Gastrocnemius medialis (tissue), 4 donors: ENCODE measurements around the gene PPP1CA. TPM values are rescaled to one million over a fixed set of nuclear protein-coding genes. Genes with fewer than 3 reads are reported as not detected.
A peak's percentile ranks its signal among the peaks of the same experiment; 100 is the strongest.

Experiments
- ATAC-seq, 2 donors: fragments of 150-250 bp; one replicate each; pipeline ENCODE4 v1.9.1; 2016
- DNase-seq, 2 donors: peaks; one replicate each; pipeline ENCODE4 v3.0.0-alpha.2; 2019
- H3K27ac ChIP-seq, 4 donors: fragments of 200-600 bp; sonication (generic); 1 replicate in 1 of 4; 2 replicates in 3 of 4; pipeline ENCODE4 v1.5.1; 2016 to 2018; ENCODE audit warnings: mild to moderate bottlenecking in 2 of 4, moderate library complexity in 1 of 4
- H3K27me3 ChIP-seq, 3 donors: fragments of 200-600 bp; sonication (generic) in 2 of 3; 1 replicate in 1 of 3; 2 replicates in 2 of 3; pipeline versions ENCODE4 v1.5.1 to v1.6.0; 2016 to 2019; ENCODE audit warnings: mild to moderate bottlenecking in 1 of 3, moderate library complexity in 1 of 3
- H3K36me3 ChIP-seq, 2 donors: fragments of 200-600 bp; sonication (generic) in 1 of 2; one replicate each; pipeline ENCODE4 v1.5.1; 2017 to 2018
- H3K4me1 ChIP-seq, 2 donors: fragments of 200-600 bp; sonication (generic) in 1 of 2; one replicate each; pipeline ENCODE4 v1.5.1; 2016 to 2017; ENCODE audit warnings: mild to moderate bottlenecking in 2 of 2
- H3K4me3 ChIP-seq, 4 donors: fragments of 200-600 bp; sonication (generic) in 3 of 4; 1 replicate in 1 of 4; 2 replicates in 3 of 4; pipeline ENCODE4 v1.5.1; 2016 to 2019; ENCODE audit warnings: mild to moderate bottlenecking in 2 of 4
- H3K9me3 ChIP-seq, 3 donors: fragments of 200-600 bp; sonication (generic) in 2 of 3; 1 replicate in 1 of 3; 2 replicates in 2 of 3; pipeline ENCODE4 v1.5.1; 2016 to 2019
- CTCF ChIP-seq, 5 experiments: fragments of 450-650 bp in 3 of 5; fragments of 200-600 bp in 2 of 5; sonication (generic) in 2 of 5; IDR thresholded peaks in 4 of 5; conservative IDR thresholded peaks in 1 of 5; 1 replicate in 4 of 5; 2 replicates in 1 of 5; pipeline ENCODE4 v1.5.1; 2016 to 2019; ENCODE audit warnings: antibody characterized with exemption in 5 of 5, mild to moderate bottlenecking in 3 of 5, moderate library complexity in 3 of 5
- POLR2A ChIP-seq, 2 donors: fragments of 450-650 bp; IDR thresholded peaks; one replicate each; pipeline ENCODE4 v1.6.1; 2017; ENCODE audit warnings: antibody characterized with exemption in 2 of 2, mild to moderate bottlenecking in 2 of 2, moderate library complexity in 2 of 2
- in situ Hi-C, 4 donors: fragments of 200-750 bp; cut with MboI; loops; one replicate each; pipeline versions ENCODE4 v1.15.0 to v1.8.0; 2017; ENCODE audit warnings: low sequenced_read_pairs in 4 of 4
- intact Hi-C: fragments of 100-400 bp; cut with DNase I; formaldehyde crosslinking; loops from one replicate; pipeline ENCODE4 v1.15.1; 2023; ENCODE audit warnings: low total_unique reads
- total RNA-seq, 4 donors: library from RNA; depleted of rRNA; stranded (reverse); fragments of >200 nt; gene quantifications; one replicate each; pipeline versions ENCODE4 v1.1.0 to v1.2.3, GENCODE V29; 2016

The PPP1CA gene
- total RNA-seq, 4 donors from 2014 or later, result 78.4 to 193 (median 124) TPM

DNA sequence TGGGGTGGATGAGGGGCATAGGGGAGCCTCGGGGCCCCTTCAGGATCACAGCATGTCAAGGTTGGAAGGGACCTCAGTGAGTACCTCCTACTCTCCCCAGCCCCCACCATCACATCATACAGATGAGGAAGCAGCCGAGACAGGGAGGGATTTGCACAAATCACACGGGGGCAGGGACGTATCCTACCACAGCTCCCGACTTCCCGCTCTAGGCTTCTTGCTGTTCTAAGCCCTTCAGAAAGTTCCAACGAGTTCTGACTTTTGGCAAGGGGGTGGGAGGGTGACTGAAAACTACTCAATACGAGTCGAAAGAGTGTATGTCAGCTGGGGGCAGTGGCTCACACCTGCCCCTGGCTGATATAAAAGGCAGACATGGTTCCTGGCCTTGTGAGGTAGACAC lies 14.6 kb downstream of the PPP1CA start:
- TF ChIP-seq POLR2A (IDR thresholded peaks at IDR 0.05) (no peak), CTCF (IDR thresholded peaks at IDR 0.05 in 4 of 5, conservative IDR thresholded peaks at IDR 0.05 in 1 of 5) (no peak)
- intact Hi-C loops (no loop called here), in situ Hi-C loops (loop anchor here in 3 of 4 donors (5.0 to 10.0 kb wide), 2 partner anchors 35 to 122 kb away; partner anchors contain the start of genes POLD4 (in 3 of the 3) and GRK2 (in 1 of the 3))
- Histone ChIP-seq H3K4me3 (no peak overlapping the region), H3K4me1 (peaks cover 0 to 9% of the 10 kb centered on the region in 2 donors), H3K27ac (no peak overlapping the region), H3K9me3 (no peaks in the 10 kb centered on the region), H3K36me3 (no peaks in the 10 kb centered on the region), H3K27me3 (peaks cover 0 to 10% (median 0%) of the 10 kb centered on the region in 3 donors)
- no peak for ATAC-seq
- DNase-seq, result no peak

- no peaks in the 10 kb centered on the region for H3K9me3 ChIP-seq
- H3K27ac ChIP-seq, result no peak overlapping the region
- TF ChIP-seq POLR2A (IDR thresholded peaks at IDR 0.05), result no peak
- no peak for TF ChIP-seq CTCF (IDR thresholded peaks at IDR 0.05 in 4 of 5, conservative IDR thresholded peaks at IDR 0.05 in 1 of 5)
- H3K4me1 ChIP-seq, result no peaks in the 10 kb centered on the region
- DNase-seq, result no peak
- ATAC-seq, result no peak
- intact Hi-C loops, result no loop called here
- H3K4me3 ChIP-seq, result no peak overlapping the region
- in situ Hi-C loops, result loop anchor here in 3 of 4 donors (5.0 to 10.0 kb wide), 3 partner anchors 33 to 123 kb away; partner anchors contain the start of genes POLD4 (in 3 of the 3) and GRK2 (in 1 of the 3)
- no peaks in the 10 kb centered on the region for H3K36me3 ChIP-seq
- H3K27me3 ChIP-seq, result peaks cover 0 to 10% (median 0%) of the 10 kb centered on the region in 3 donors
These were observed 16.7 kb downstream of the PPP1CA start for GRCh38 chr11:67384851-67385366.

DNA sequence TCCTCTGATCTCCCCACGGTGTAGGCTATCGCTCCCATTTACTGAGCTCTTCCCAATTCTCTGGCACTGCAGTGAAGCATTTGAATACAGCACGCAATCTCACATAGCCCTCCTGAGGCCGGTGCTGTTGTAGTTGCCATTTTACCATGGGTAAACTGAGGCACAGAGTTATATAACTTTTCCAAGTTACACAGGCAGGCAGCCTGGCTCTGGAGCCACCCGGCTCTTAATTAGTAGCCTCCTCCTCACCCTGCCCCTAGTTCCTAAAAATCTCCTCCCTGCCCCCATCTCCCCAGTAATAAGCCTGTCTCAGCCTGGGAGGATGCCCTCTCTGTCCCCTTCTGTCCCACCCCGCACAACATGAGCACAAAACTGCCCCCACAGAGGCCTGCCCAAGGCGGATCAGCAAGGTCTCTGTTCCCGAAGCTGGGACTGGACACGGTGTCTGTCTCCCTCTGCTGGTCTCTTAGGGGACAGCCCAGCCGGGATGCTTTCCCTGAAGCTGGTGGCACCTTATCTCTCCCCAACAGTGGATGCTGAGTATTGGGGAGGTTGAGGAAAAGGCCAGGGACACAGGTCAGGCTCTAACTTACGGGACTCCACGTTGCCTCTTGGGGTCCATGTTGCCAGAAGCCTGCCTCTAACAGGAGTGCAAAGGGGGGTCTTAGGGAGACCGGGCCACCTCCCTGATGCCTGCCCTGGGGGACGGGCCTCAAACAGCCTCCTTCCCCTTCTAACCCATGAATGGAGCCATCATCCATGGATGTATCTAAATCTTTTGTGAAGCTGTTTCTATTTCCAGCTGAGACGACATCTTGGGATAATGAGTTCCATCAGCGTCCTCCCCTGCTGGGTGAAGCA lies 19.2 kb downstream of the PPP1CA start:
- no peak overlapping the region for H3K4me3 ChIP-seq
- in situ Hi-C loops (loop anchor here in 2 of 4 donors (5.0 to 10.0 kb wide), 2 partner anchors 118 to 120 kb away; partner anchors contain the start of gene GRK2 (in 1 of the 2)), intact Hi-C loops (loop anchor here (1.0 to 2.0 kb wide), 3 partner anchors 25 to 120 kb away; no protein-coding TSS in a partner anchor)
- peak; percentile 94 to 99 (median 97) for TF ChIP-seq CTCF (IDR thresholded peaks at IDR 0.05 in 4 of 5, conservative IDR thresholded peaks at IDR 0.05 in 1 of 5)
- TF ChIP-seq POLR2A (IDR thresholded peaks at IDR 0.05), result no peak
- peak; percentile 79 to 88 for ATAC-seq
- H3K27me3 ChIP-seq, result peaks cover 0 to 10% (median 0%) of the 10 kb centered on the region in 3 donors
- no peak overlapping the region for H3K27ac ChIP-seq
- no peaks in the 10 kb centered on the region for H3K4me1 ChIP-seq
- H3K36me3 ChIP-seq, result no peaks in the 10 kb centered on the region
- H3K9me3 ChIP-seq, result no peaks in the 10 kb centered on the region
- peak; percentile 49 to 68 for DNase-seq

- intact Hi-C loops, result no loop called here
- Histone ChIP-seq H3K4me3 (no peak overlapping the region), H3K4me1 (no peaks in the 10 kb centered on the region), H3K36me3 (no peaks in the 10 kb centered on the region), H3K27ac (no peak overlapping the region), H3K27me3 (peaks cover 0 to 14% (median under 1%) of the 10 kb centered on the region in 3 donors), H3K9me3 (no peaks in the 10 kb centered on the region)
- in situ Hi-C loops, result loop anchor here in 2 of 4 donors (5.0 to 10.0 kb wide), 2 partner anchors 117 to 119 kb away; partner anchors contain the start of gene GRK2 (in 1 of the 2)
- ATAC-seq (no peak), DNase-seq (no peak)
- TF ChIP-seq POLR2A (IDR thresholded peaks at IDR 0.05) (no peak), CTCF (IDR thresholded peaks at IDR 0.05 in 4 of 5, conservative IDR thresholded peaks at IDR 0.05 in 1 of 5) (no peak)
These were observed 20.2 kb downstream of the PPP1CA start for GRCh38 chr11:67381244-67381972.
